ENCODE results near the gene CHST13.
A peak's percentile ranks its signal among the peaks of the same experiment; 100 is the strongest.

The CHST13 gene

GRCh38 chr3:126537730-126538281 lies 13.9 kb downstream of the CHST13 start:
- Histone ChIP-seq H3K9ac (ENCODE audit: low read depth, low read length, poor library complexity, severe bottlenecking) (peak overlapping the region; percentile 3), H3K4me2 (ENCODE audit: low read depth, low read length, poor library complexity, severe bottlenecking) (no peak overlapping the region), H3K27me3 (ENCODE audit: insufficient read depth, low read length, poor library complexity, severe bottlenecking) (no peaks in the 10 kb centered on the region), H3K9me2 (replicated peaks; ENCODE audit: low read depth, low read length) (no peaks in the 10 kb centered on the region), H3K4me1 (ENCODE audit: insufficient read depth, low read length, poor library complexity, severe bottlenecking) (peaks cover 42% of the 10 kb centered on the region), H3K79me2 (ENCODE audit: insufficient read depth, low read length) (no peaks in the 10 kb centered on the region), H3K36me3 (ENCODE audit: insufficient read depth, low read length) (no peaks in the 10 kb centered on the region), H2AFZ (ENCODE audit: low read length) (no peak overlapping the region), H3K4me3 (ENCODE audit: low read length, poor library complexity, severe bottlenecking) (no peak overlapping the region), H3F3A (ENCODE audit: low read depth) (peaks cover 6% of the 10 kb centered on the region; the same call in 1 of the 2 replicates), H4K20me1 (ENCODE audit: insufficient read depth, low read length, poor library complexity, severe bottlenecking) (no peaks in the 10 kb centered on the region), H3K9me3 (ENCODE audit: insufficient read depth, low read depth, low read length) (no peaks in the 10 kb centered on the region)
- no peak for TF ChIP-seq EZH2phosphoT487 (IDR thresholded peaks at IDR 0.05; ENCODE audit: borderline replicate concordance)
- TF ChIP-seq, protein P1, sequence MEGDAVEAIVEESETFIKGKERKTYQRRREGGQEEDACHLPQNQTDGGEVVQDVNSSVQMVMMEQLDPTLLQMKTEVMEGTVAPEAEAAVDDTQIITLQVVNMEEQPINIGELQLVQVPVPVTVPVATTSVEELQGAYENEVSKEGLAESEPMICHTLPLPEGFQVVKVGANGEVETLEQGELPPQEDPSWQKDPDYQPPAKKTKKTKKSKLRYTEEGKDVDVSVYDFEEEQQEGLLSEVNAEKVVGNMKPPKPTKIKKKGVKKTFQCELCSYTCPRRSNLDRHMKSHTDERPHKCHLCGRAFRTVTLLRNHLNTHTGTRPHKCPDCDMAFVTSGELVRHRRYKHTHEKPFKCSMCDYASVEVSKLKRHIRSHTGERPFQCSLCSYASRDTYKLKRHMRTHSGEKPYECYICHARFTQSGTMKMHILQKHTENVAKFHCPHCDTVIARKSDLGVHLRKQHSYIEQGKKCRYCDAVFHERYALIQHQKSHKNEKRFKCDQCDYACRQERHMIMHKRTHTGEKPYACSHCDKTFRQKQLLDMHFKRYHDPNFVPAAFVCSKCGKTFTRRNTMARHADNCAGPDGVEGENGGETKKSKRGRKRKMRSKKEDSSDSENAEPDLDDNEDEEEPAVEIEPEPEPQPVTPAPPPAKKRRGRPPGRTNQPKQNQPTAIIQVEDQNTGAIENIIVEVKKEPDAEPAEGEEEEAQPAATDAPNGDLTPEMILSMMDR (conservative IDR thresholded peaks at IDR 0.05; ENCODE audit: low read length): no peak

- Histone ChIP-seq H2AFZ (ENCODE audit: low read length) (no peak overlapping the region), H3K4me3 (ENCODE audit: low read length, poor library complexity, severe bottlenecking) (no peak overlapping the region), H3K27me3 (ENCODE audit: insufficient read depth, low read length, poor library complexity, severe bottlenecking) (no peaks in the 10 kb centered on the region), H3K36me3 (ENCODE audit: insufficient read depth, low read length) (no peaks in the 10 kb centered on the region), H3K9me3 (ENCODE audit: insufficient read depth, low read depth, low read length) (no peaks in the 10 kb centered on the region), H3K9ac (ENCODE audit: low read depth, low read length, poor library complexity, severe bottlenecking) (peak overlapping the region; percentile 21), H3K9me2 (replicated peaks; ENCODE audit: low read depth, low read length) (no peaks in the 10 kb centered on the region), H3K4me1 (ENCODE audit: insufficient read depth, low read length, poor library complexity, severe bottlenecking) (peaks cover 44% of the 10 kb centered on the region), H4K20me1 (ENCODE audit: insufficient read depth, low read length, poor library complexity, severe bottlenecking) (no peaks in the 10 kb centered on the region), H3F3A (ENCODE audit: low read depth) (peaks cover 6% of the 10 kb centered on the region; the same call in 1 of the 2 replicates), H3K79me2 (ENCODE audit: insufficient read depth, low read length) (no peaks in the 10 kb centered on the region), H3K4me2 (ENCODE audit: low read depth, low read length, poor library complexity, severe bottlenecking) (no peak overlapping the region)
- TF ChIP-seq, protein P1 (conservative IDR thresholded peaks at IDR 0.05; ENCODE audit: low read length): no peak
- TF ChIP-seq EZH2phosphoT487 (IDR thresholded peaks at IDR 0.05; ENCODE audit: borderline replicate concordance): no peak
Observed at GRCh38 chr3:126538316-126538715, 14.4 kb downstream of the CHST13 start.

GRCh38 chr3:126538966-126539365 lies 15.0 kb downstream of the CHST13 start:
- no peaks in the 10 kb centered on the region for H3K9me2 ChIP-seq (replicated peaks; ENCODE audit: low read depth, low read length)
- H3K79me2 ChIP-seq (ENCODE audit: insufficient read depth, low read length): no peaks in the 10 kb centered on the region
- H3K4me1 ChIP-seq (ENCODE audit: insufficient read depth, low read length, poor library complexity, severe bottlenecking): peaks cover 44% of the 10 kb centered on the region
- H3K4me3 ChIP-seq (ENCODE audit: low read length, poor library complexity, severe bottlenecking): no peak overlapping the region
- H3F3A ChIP-seq (ENCODE audit: low read depth): peaks cover 6% of the 10 kb centered on the region; the same call in 1 of the 2 replicates
- H3K36me3 ChIP-seq (ENCODE audit: insufficient read depth, low read length): no peaks in the 10 kb centered on the region
- H2AFZ ChIP-seq (ENCODE audit: low read length): no peak overlapping the region
- no peaks in the 10 kb centered on the region for H3K9me3 ChIP-seq (ENCODE audit: insufficient read depth, low read depth, low read length)
- H3K27me3 ChIP-seq (ENCODE audit: insufficient read depth, low read length, poor library complexity, severe bottlenecking): no peaks in the 10 kb centered on the region
- H3K4me2 ChIP-seq (ENCODE audit: low read depth, low read length, poor library complexity, severe bottlenecking): no peak overlapping the region
- H3K9ac ChIP-seq (ENCODE audit: low read depth, low read length, poor library complexity, severe bottlenecking): peak overlapping the region; percentile 21
- TF ChIP-seq EZH2phosphoT487 (IDR thresholded peaks at IDR 0.05; ENCODE audit: borderline replicate concordance): no peak
- TF ChIP-seq, protein P1 (conservative IDR thresholded peaks at IDR 0.05; ENCODE audit: low read length): no peak
- H4K20me1 ChIP-seq (ENCODE audit: insufficient read depth, low read length, poor library complexity, severe bottlenecking): no peaks in the 10 kb centered on the region

Data from Loucy (cell line).